Effector CD4-positive, alpha-beta T cell (primary cell): ENCODE results near the gene ROR2.

ENCODE experiments used
- DNase-seq: peaks from one replicate; pipeline ENCODE4 v3.0.0-alpha.2; 2020

Gene ROR2

DNA sequence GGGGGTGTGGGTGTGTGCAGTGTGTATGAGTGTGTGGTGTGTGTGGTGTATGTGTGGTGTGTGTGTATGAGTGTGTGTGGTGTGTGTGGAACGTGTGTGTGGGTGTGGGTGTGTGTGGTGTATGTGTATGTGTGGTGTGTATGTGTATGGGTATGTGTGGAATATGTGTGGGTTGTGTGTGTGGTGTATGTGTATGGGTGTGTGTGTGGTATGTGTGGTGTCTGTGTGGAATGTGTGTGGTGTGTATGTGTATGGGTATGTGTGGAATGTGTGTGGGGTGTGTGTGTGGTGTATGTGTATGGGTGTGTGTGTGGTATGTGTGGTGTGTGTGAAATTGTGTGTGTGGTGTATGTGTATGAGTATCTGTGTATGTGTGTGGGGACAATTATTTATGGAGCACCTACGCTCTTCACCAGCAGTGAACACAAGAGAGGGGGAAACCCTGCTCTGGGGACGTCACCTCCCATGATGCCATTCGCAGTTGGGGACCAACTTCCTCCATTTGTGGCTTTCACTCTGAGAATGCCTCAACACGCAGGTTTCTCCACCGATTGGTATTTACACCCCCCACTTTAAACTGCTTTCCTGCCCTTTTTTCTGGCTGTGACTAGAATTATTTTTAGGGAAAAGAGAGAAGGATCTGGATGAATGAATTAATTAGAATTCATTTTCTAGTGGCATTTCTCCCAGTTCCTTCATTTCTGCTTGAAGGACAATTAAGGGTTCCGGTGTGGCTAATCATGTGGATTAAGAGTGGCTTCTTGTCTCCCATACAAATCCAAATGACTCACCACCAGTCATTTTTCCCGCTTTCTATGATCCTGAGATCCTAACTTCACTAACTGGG, 238.1 kb downstream of the ROR2 start:
- DNase-seq, result no peak

DNA sequence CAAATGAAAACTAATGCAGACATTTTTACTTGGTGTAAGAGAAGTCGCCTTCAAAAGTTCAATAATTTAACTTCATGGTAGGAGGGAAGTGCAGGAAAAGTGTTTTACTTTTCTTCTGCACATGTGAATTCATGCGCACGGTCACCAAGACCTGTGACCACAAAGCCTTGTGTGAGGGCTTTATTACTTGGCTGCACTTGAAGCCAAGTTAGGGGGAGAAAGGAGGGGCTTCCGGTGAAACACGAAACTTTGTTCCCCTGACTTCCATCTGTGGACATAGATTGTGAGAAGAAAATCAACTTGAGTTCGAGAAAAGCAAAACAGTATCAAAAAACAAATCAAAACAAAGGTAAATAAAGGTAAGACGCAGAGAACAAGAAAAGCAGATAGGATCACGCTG, 239.9 kb downstream of the ROR2 start:
- no peak for DNase-seq

DNA sequence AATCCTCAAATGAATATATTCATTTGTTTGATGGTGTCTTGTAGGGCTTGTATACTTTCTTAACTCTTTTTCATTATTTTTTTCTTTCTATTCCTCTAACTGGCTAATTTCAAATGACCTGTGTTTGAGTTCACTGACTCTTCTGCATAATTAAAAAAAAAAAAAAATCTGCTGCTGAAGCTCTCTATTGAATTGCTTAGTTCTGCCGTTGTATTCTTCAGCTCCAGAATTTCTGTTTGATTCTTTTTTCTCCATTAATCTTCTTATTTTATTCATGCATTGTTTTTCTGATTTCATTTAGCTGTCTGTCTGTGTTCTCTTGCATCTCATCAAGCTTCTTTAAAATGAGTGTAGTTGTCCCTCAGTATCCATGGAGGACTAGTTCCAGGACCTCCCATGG, 244.6 kb downstream of the ROR2 start:
- no peak for DNase-seq

GRCh38 chr9:91700475-91700874, 249.6 kb downstream of the ROR2 start:
- no peak for DNase-seq

DNA sequence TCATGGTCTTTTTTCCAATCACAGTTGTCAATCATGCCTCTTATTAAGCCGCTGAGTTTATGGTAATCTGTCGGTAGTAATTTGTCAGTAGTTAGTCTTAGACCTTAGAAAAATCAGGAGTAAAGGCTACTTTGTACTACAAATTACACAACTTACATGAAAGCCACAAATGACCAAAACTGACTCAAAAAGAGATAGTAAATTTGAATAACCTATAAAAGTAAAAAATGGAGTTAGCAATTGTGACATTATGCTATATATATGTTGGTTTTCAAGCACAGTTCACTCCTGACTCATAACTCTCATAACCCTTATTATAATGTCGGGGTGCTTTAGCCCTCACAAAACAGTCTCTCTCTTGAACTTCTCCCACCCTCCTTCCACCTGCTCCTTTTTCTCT, 251.8 kb downstream of the ROR2 start:
- DNase-seq, result no peak

- no peak for DNase-seq
Observed at GRCh38 chr9:91697201-91697600, 252.8 kb downstream of the ROR2 start.

DNA sequence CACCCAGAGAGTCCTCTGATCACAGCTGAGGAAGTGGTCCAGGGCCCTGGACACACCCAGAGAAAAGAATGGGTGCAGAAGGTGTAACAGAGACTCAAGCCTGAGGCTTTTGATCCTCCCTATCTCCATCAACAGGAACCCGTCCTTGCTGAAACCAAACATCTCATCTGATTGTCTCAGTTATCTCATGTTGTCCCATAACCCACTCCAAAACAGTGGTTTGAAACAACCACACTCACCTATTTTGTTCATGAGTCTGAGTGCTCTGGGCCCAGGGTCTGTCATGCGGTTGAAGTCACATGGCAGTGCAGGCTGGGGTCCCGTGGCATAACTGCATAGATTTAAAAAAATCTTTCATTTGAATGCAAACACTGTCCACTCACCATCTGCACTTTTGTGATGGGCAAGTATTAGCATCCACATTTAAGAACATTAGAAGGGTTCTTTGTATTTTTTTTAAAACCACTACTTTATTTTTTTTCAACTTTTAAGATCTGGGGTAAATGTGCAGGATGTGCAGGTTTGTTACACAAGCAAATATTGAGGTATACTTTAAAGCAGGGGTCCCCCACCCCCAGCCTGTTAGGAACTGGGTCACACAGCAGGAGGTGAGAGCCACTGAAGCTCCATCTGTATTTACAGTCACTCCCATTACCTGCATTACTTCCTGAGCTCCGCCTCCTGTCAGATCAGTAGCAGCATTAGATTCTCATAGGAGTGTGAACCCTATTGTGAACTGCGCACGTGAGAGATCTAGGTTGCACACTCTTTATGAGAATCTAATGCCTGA, 255.8 kb downstream of the ROR2 start:
- DNase-seq, result no peak

- no peak for DNase-seq
Observed at GRCh38 chr9:91693226-91693625, 256.8 kb downstream of the ROR2 start.

- no peak for DNase-seq
Observed at GRCh38 chr9:91690540-91691249, 259.3 kb downstream of the ROR2 start.

GRCh38 chr9:91689006-91689405, 261.0 kb downstream of the ROR2 start:
- no peak for DNase-seq

GRCh38 chr9:91683269-91683668, 266.8 kb downstream of the ROR2 start:
- no peak for DNase-seq

GRCh38 chr9:91682806-91683205, 267.2 kb downstream of the ROR2 start:
- DNase-seq, result no peak

DNA sequence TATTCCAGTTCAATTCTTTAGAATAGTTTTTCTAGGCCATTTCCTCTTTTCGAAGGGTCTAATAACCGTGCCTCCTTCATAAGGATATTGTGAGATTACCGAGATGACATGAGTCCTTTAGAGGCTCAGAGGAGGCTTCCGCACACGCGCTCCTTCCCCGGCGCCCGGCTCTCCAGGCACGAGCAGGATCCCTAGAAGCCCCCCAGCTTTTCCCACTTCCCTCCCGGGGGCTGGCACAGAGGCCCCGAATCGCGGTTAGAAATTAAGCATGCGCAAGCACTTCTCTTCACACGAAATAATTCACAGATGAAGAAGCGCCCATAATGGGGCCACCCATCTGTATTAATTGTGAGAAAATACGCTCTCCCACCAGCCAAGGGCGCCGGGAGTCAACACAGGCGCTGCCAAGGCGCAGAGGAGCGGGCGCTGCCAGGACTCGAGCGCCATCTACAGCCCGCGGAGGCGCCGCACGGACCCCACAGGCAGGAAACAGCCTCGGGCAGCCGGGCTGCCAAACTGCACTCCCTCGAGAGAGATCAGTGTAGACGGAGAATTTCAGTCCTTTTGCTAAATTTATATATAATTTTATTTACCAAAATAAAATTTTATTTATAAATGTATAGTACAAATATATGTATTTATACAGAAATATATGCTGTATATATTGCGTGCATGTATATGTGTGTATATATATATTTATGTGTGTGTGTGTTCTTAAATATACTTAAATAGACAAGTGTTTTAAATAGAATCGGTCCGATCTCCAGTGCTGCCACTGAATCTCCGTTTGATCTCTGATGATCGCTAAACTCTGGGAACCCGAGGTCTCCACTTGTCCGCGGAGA, 268.3 kb downstream of the ROR2 start:
- DNase-seq, result peak; percentile 22

DNA sequence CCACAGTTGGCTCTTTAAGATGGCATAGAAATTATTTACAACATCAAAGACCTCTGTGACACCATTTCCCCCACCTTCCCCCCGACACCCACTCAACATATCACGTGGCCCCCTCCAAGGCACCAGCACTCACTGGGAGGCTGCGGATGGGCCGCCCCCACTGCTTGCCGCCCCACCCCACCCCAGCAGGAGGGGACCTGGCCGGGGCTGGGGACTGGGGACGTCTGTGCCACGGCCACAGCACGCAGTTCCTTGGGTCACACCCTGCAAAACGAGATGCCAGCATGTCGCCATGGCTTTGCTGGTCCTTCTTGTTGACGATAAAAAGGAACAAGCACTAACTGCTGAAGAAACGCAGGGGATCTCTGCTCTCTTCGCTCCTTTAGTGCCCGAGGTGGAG, 269.0 kb downstream of the ROR2 start:
- DNase-seq, result no peak

DNA sequence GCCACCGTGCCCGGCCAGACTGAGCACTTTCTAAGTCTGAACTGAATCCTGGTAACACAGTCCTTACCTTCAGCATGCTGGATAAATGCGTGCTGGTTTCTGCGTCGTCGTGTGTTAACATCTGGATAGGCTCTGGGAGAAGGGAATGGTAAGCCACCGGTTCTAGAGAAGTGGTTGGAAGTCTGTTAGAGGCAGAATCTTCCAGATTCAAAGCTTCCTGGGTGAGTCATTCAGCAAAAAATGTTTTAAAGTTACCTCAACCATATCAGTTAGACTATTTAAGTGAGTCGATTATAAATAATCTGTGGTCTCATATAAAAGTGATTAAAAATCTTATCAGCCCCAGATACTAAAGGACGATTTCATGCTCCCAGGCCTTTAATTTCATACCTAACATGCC, 269.9 kb downstream of the ROR2 start:
- no peak for DNase-seq

DNA sequence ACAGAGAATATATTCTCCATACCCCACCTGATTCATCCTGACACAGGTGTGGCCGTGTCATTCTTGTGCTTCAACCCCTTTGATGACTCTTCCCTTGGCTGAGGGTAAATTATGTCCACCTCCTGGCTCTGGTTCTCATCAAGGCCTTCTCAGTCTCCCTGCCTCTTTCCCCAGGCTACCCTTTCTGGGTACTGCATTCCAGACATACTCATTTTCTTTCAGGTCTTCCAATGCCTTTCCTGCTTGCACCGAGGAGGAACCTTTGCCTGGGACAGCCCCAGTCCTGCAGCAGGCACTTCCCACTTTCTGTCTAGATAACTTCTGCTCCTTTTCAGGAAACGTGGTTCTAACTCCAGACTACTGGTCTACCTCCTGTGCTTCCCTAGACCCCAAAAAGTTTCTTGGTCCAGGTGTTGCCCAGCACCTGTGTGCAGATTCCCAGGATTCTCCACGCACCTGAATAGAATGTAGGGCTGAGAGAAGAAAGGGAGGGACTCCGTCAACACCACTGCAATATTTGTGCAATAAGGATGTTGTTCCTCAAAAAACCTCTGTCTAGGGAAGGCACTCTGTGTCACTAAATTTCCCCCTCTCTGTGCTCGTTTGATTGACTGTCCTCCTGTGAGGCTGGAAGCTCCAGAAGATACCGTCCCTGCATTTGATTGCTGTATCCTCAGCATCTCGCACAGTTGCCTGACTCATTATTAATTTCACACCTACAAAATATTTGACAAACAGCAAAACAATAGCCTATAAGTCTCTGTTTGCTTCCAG, 271.0 kb downstream of the ROR2 start:
- DNase-seq, result no peak

DNA sequence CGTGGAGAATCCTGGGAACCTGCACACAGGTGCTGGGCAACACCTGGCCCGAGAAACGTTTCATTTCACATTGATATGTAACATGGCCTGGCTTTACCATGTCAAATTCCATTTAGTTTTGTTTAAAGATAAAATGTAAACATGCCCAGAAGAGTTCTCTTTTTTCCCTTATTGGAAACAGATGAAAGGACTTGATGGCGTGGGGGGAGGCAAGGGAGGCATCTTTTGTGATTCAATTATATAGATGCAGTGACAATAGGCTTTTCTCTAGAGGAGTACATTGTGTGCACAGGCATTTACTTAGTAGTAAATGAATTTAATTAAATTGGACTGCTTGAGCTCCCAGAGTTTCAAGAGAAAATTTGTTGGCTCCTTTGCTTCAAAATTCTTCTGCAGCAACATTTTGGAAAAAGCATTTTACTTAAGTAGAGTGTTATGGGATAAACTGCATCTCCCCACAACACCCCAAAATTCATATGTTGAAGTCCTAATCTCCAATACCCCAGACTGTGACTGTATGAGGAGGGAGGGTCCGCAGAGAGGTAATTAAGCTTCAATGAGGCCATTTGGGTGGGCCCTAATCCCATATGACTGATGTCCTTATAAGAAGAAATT, 272.1 kb downstream of the ROR2 start:
- DNase-seq, result no peak

DNA sequence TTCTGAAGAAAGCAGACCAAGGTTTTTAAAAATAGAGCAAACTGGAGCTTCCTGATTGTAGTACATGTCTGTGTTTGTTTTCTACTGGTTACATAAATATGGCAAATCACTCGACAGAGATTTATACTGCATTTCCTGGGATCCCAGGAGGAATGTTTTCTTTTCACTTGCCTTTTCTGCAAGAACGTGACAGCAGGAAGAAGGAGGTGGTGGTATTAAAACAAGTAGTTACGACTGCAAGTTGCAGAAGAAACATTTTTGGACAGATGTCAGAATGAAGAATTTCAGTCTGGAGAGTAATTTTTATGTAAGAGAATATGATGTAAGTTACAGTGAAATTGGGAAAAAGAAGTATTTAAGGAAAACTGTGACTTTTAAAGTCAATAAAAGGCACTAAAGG, 272.7 kb downstream of the ROR2 start:
- no peak for DNase-seq

- DNase-seq, result no peak
Observed at GRCh38 chr9:91676046-91676445, 274.0 kb downstream of the ROR2 start.

DNA sequence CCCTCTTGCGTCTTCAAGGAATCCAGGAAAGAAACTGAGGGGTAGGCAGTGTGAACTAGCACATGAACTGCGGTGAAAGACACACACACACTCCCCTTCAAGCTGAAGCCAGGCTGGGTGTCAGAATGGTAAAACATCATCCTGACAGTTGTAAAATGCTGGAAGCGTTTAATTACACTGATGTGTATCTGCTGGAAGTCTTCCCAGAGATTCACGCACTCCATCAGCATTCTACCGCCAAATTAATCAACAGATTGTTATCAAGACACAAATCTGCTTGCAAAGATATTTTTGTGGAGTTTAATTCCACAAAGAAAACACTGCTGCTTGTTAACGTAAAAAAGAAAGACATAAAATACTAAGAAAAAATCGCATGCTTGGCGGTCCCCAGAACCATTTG, 285.4 kb downstream of the ROR2 start:
- DNase-seq, result no peak

DNA sequence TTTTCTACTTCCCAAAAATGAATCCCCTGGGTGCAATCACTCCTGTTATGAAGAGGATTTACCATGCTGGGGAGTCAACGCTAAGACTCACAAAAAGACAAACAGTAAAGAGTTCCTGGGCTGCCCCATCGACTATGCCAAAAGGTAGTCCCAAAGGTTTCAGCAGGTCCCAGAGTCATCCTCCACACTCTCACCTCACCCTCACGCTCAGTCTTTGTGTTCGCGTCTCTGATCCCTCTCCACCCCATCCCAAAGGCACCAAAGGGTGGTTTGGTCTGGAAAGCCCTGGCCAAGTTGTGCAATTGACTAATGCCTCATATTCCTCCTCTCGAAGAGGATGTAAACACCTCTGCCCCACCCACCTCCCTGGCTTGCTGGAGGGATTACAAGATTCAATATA, 286.2 kb downstream of the ROR2 start:
- DNase-seq, result no peak
